H1 (cell line): Measurements from ENCODE around the gene RYR3. TPM values are rescaled to one million over a fixed set of nuclear protein-coding genes. Genes with fewer than 3 reads are reported as not detected.

ENCODE experiments used
- ASH2L ChIP-seq: fragments of 200-600, 300-600 bp; sonication (generic); IDR thresholded peaks from one replicate; pipeline ENCODE4 v1.7.1; 2017; ENCODE audit warnings: low read length
- EZH2 ChIP-seq: fragments of 200-600 bp; sonication (generic); IDR thresholded peaks from 2 replicates; pipeline ENCODE4 v1.7.1; 2012; ENCODE audit warnings: low read depth, mild to moderate bottlenecking, moderate library complexity, low read length, inconsistent platforms; ENCODE audit not compliant: severe bottlenecking
- GABPA ChIP-seq: IDR thresholded peaks from 2 replicates; pipeline ENCODE4 v1.6.1; 2011; ENCODE audit warnings: mild to moderate bottlenecking, low read length, moderate library complexity, borderline replicate concordance; ENCODE audit not compliant: insufficient read depth
- HDAC6 ChIP-seq: IDR thresholded peaks from one replicate; pipeline ENCODE4 v1.7.1; 2012; ENCODE audit warnings: low read depth, mild to moderate bottlenecking, inconsistent platforms, low read length, moderate library complexity
- SIN3A ChIP-seq, 2 experiments: IDR thresholded peaks in 1 of 2; conservative IDR thresholded peaks in 1 of 2; 2 replicates each; pipeline ENCODE4 v1.6.1; 2011 to 2012; ENCODE audit warnings: low read length in 2 of 2, improper control_type of control experiment in 1 of 2, low read depth in 1 of 2, mild to moderate bottlenecking in 1 of 2
- ZNF274 ChIP-seq: IDR thresholded peaks from 2 replicates; pipeline ENCODE4 v1.7.0; 2012; ENCODE audit warnings: low read length, borderline replicate concordance; ENCODE audit errors: extremely low read depth
- polyA plus RNA-seq, 7 experiments: library from polyadenylated mRNA; depleted of rRNA in 3 of 7; stranded (reverse) in 5 of 7; unstranded in 2 of 7; fragments of >200 nt in 5 of 7; fragments of 200-250 nt in 2 of 7; gene quantifications; 1 replicate in 5 of 7; 2 replicates in 1 of 7; 4 replicates in 1 of 7; pipeline versions ENCODE4 v1.2.1 to v1.2.3, GENCODE V29; 2011 to 2013; ENCODE audit warnings: missing spikeins in 2 of 7, mixed read lengths in 2 of 7
- total RNA-seq: library from RNA; stranded (reverse); fragmentation: NEBNext Ultra II Directional; extraction: Animal tissue kit (Norgen Biotek cat#: 25700); gene quantifications from 2 replicates; pipeline ENCODE4 v1.2.1, GENCODE V29; 2021

The RYR3 gene
- total and polyA plus RNA-seq, 2 of the 8 experiments (the other 6 are each of a cell fraction or from before 2014, with no cell fraction given): 0.33 to 3.4 TPM

- TF ChIP-seq SIN3A (conservative IDR thresholded peaks at IDR 0.05 in 1 of 2, IDR thresholded peaks at IDR 0.05 in 1 of 2; ENCODE audit: low read depth in 1 of 2, low read length in 2 of 2) (no peak), EZH2 (no peak), HDAC6 (no peak), ASH2L (no peak), GABPA (no peak), ZNF274 (no peak)
Observed at GRCh38 chr15:33283576-33283975, 27.2 kb upstream of the RYR3 start (continued).
